Omental fat pad (tissue), 4 donors: ENCODE results near the gene IMPDH2. TPM values are rescaled to one million over a fixed set of nuclear protein-coding genes. Genes with fewer than 3 reads are reported as not detected.

ENCODE experiments used
- small RNA-seq: library from RNA; depleted of rRNA; stranded (forward); fragments of <200 nt; gene quantifications from one replicate; pipeline ENCODE3, GENCODE V24; 2016
- total RNA-seq, 4 donors: library from RNA; depleted of rRNA; stranded (reverse); fragments of >200 nt; gene quantifications; one replicate each; pipeline ENCODE4 v1.1.0, GENCODE V29; 2016

Gene IMPDH2
- total RNA-seq, 4 donors from 2014 or later: 125 to 149 (median 138) TPM

Small RNA genes lying within 50 kb of the gene (small RNA-seq; reads per million reads assigned to genes)
- gene MIR191: 8,862 reads per million, percentile 100 among the genes with 10 or more reads in this experiment
- 25.4 reads per million, percentile 93 among the genes with 10 or more reads in this experiment for gene MIR425

Other genes starting within 250 kb of the IMPDH2 start
- gene PRKAR2A, start 181.5 kb downstream of the IMPDH2 start, total RNA-seq: 10 to 100 TPM; 28.4 to 35.1 (median 32.0) TPM
- 10 to 100 TPM; 34.0 to 57.8 (median 40.6) TPM for gene SLC25A20, start 130.5 kb downstream of the IMPDH2 start, total RNA-seq
- 100 to 1,000 TPM in 2 of 4 donors, 10 to 100 TPM in 2; 80.4 to 122 (median 97.8) TPM for gene ARIH2, start 110.6 kb downstream of the IMPDH2 start, total RNA-seq
- 10 to 100 TPM; 25.7 to 43.1 (median 28.2) TPM for gene P4HTM, start 39.2 kb downstream of the IMPDH2 start, total RNA-seq
- gene WDR6, start 22.0 kb downstream of the IMPDH2 start, total RNA-seq: 100 to 1,000 TPM in 1 of 4 donors, 10 to 100 TPM in 3; 69.2 to 121 (median 81.5) TPM
- gene DALRD3, start 10.8 kb downstream of the IMPDH2 start, total RNA-seq: 10 to 100 TPM; 15.3 to 36.9 (median 30.9) TPM
- gene NDUFAF3, start 7.3 kb downstream of the IMPDH2 start, total RNA-seq: 100 to 1,000 TPM; 108 to 175 (median 140) TPM
- gene QRICH1, start 64.7 kb upstream of the IMPDH2 start, total RNA-seq: 10 to 100 TPM; 53.2 to 71.2 (median 61.9) TPM
- 100 to 1,000 TPM; 172 to 204 (median 192) TPM for gene QARS1, start 75.4 kb upstream of the IMPDH2 start, total RNA-seq
- gene USP19, start 91.4 kb upstream of the IMPDH2 start, total RNA-seq: 10 to 100 TPM; 30.7 to 63.5 (median 45.4) TPM
- 100 to 1,000 TPM; 334 to 564 (median 415) TPM for gene LAMB2, start 103.7 kb upstream of the IMPDH2 start, total RNA-seq
- 10 to 100 TPM; 20.7 to 29.9 (median 26.8) TPM for gene CCDC71, start 136.9 kb upstream of the IMPDH2 start, total RNA-seq
- gene KLHDC8B, start 142.2 kb upstream of the IMPDH2 start, total RNA-seq: 100 to 1,000 TPM in 1 of 4 donors, 10 to 100 TPM in 3; 55.0 to 123 (median 65.5) TPM
- 10 to 100 TPM in 1 of 4 donors, 1 to 10 TPM in 3; 3.5 to 13.7 (median 5.6) TPM for gene C3orf62, start 247.8 kb upstream of the IMPDH2 start, total RNA-seq